Measurements from ENCODE around the gene WFDC9.
"Not testable (repeated sequence)": the region's sequence is repeated elsewhere in the genome, so short reads cannot be mapped to it uniquely, and the experiment has no call there.

GRCh38 chr20:45657038-45657437 is 26.0 kb upstream of the WFDC9 start:
- not testable (repeated sequence) for TF ChIP-seq CTCF (IDR thresholded peaks at IDR 0.05; ENCODE audit: extremely low read depth in 1 of 2, insufficient read depth in 1 of 2, low read depth in 1 of 2, low read length in 2 of 2); EZH2 (IDR thresholded peaks at IDR 0.05; ENCODE audit: borderline replicate concordance, low read depth, low read length, severe bottlenecking); POLR2A (IDR thresholded peaks at IDR 0.05; ENCODE audit: low read depth, low read length); MAX (IDR thresholded peaks at IDR 0.05; ENCODE audit: insufficient read depth, insufficient read length); POLR2AphosphoS5 (IDR thresholded peaks at IDR 0.05; ENCODE audit: insufficient read depth, low read depth, low read length); MYC (IDR thresholded peaks at IDR 0.05; ENCODE audit: low read depth, low read length); JUN (IDR thresholded peaks at IDR 0.05; ENCODE audit: borderline replicate concordance, insufficient read depth, insufficient read length, low read depth); FOS (IDR thresholded peaks at IDR 0.05; ENCODE audit: borderline replicate concordance, insufficient read depth, low read length); GATA2 (IDR thresholded peaks at IDR 0.05; ENCODE audit: insufficient read depth, insufficient read length, low read depth, low read length)

Data from endothelial cell of umbilical vein (primary cell).